ENCODE measurements around the gene MED26.

DNA sequence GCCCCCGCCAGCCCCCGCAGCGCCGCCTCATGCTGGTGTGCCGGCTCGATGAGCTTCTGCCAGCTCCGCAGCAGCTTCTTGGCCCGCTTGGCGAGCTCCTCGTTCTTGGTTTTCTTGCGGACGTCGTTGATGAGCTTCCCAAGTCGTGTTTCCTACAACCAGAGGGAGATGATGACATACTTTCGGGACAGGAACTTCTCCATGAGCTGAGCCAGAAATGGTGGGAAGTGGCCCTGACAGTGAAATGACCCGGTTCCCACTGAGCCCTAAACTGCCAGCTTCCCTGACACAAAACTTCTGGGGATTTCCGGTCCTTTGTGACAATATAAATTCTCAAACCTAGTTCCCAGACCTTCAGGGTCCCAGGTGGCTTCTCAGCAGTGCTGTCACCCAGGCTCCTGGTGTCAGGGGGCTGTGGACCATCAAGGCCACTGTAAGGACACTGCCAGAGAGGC, 50.4 kb downstream of the MED26 start:
- TF ChIP-seq EZH2 (IDR thresholded peaks at IDR 0.05) = no peak
- no peak for TF ChIP-seq POLR2AphosphoS5 (IDR thresholded peaks at IDR 0.05; ENCODE audit: borderline replicate concordance, low read depth, low read length)
- TF ChIP-seq FOXP2 (optimal IDR thresholded peaks at IDR 0.05; ENCODE audit: control extremely low read depth, extremely low read length, insufficient read depth) = no peak

Measured in SK-N-MC (cell line).